SU-DHL-6 (cell line): ENCODE results near the gene CLK4.

ENCODE experiments used
- H2AFZ ChIP-seq: fragments of 200-600 bp; sonication (generic); 2 replicates; pipeline ENCODE4 v1.6.1; 2014; ENCODE audit warnings: low read depth, mild to moderate bottlenecking, moderate library complexity, mixed read lengths, antibody characterized with exemption, low read length; ENCODE audit not compliant: severe bottlenecking
- H3F3A ChIP-seq: fragments of 200-600 bp; shearing (Covaris generic); 2 replicates; pipeline ENCODE4 v1.6.0; 2016; ENCODE audit warnings: antibody characterized with exemption, mild to moderate bottlenecking; ENCODE audit not compliant: insufficient read depth
- H3K27ac ChIP-seq: fragments of 200-600 bp; sonication (generic); 2 replicates; pipeline ENCODE4 v1.5.1; 2016; ENCODE audit warnings: low read depth, mild to moderate bottlenecking, low read length, moderate library complexity, mixed read lengths
- H3K27me3 ChIP-seq: fragments of 200-600 bp; sonication (generic), shearing (Covaris generic); 2 replicates; pipeline ENCODE4 v1.6.0; 2014; ENCODE audit warnings: mild to moderate bottlenecking, low read length
- H3K36me3 ChIP-seq: fragments of 200-600 bp; sonication (generic); 2 replicates; pipeline ENCODE4 v1.6.1; 2014; ENCODE audit warnings: mild to moderate bottlenecking, low read length, mixed read lengths
- H3K4me2 ChIP-seq: fragments of 300-600, 200-600 bp; shearing (Covaris generic), sonication (generic); 2 replicates; pipeline ENCODE4 v1.6.0; 2014; ENCODE audit warnings: low read length, low read depth, mild to moderate bottlenecking; ENCODE audit not compliant: poor library complexity, severe bottlenecking
- H3K4me3 ChIP-seq: fragments of 200-600 bp; sonication (generic); 2 replicates; pipeline ENCODE4 v1.5.1; 2014; ENCODE audit warnings: antibody characterized with exemption, low read length, mild to moderate bottlenecking, mixed read lengths; ENCODE audit not compliant: insufficient read depth, poor library complexity, severe bottlenecking
- H3K79me2 ChIP-seq: fragments of 200-600 bp; sonication (generic); 2 replicates; pipeline ENCODE4 v1.6.1; 2014; ENCODE audit warnings: mild to moderate bottlenecking, low read length, moderate library complexity; ENCODE audit not compliant: insufficient read depth
- H3K9ac ChIP-seq: fragments of 200-600 bp; sonication (generic); 2 replicates; pipeline ENCODE4 v1.7.0; 2014; ENCODE audit warnings: mild to moderate bottlenecking, low read length
- H3K9me2 ChIP-seq: fragments of 200-600 bp; sonication (generic); replicated peaks from 2 replicates; pipeline ENCODE4 v1.6.1; 2014; ENCODE audit warnings: low read length; ENCODE audit not compliant: insufficient read depth
- H3K9me3 ChIP-seq: fragments of 200-600 bp; sonication (generic); 2 replicates; pipeline ENCODE4 v1.6.1; 2014; ENCODE audit warnings: low read length, mixed read lengths; ENCODE audit not compliant: insufficient read depth
- H4K20me1 ChIP-seq: fragments of 200-600 bp; sonication (generic); 2 replicates; pipeline ENCODE4 v1.6.1; 2014; ENCODE audit warnings: low read depth, mild to moderate bottlenecking, antibody characterized with exemption, low read length, moderate library complexity, mixed read lengths
- CTCF ChIP-seq: fragments of 200-600 bp; sonication (generic); IDR thresholded peaks from one replicate; pipeline ENCODE4 v1.5.1; 2017; ENCODE audit warnings: antibody characterized with exemption, mild to moderate bottlenecking, low read length, moderate library complexity; ENCODE audit not compliant: insufficient read depth, poor library complexity, severe bottlenecking
- EZH2phosphoT487 ChIP-seq: fragments of 200-600 bp; sonication (generic), shearing (Covaris generic); conservative IDR thresholded peaks from 2 replicates; pipeline ENCODE4 v1.6.1; 2018; ENCODE audit warnings: mild to moderate bottlenecking, antibody characterized with exemption, low read length, moderate library complexity, mixed read lengths

Gene CLK4

GRCh38 chr5:178651046-178651810 lies 24.4 kb upstream of the CLK4 start:
- Histone ChIP-seq H3K4me3 (no peak overlapping the region), H3K9me2 (no peaks in the 10 kb centered on the region), H3K9ac (no peak overlapping the region), H3K27me3 (no peaks in the 10 kb centered on the region), H3F3A (no peaks in the 10 kb centered on the region), H2AFZ (no peak overlapping the region), H4K20me1 (no peaks in the 10 kb centered on the region), H3K4me2 (no peak overlapping the region), H3K36me3 (no peaks in the 10 kb centered on the region), H3K79me2 (no peaks in the 10 kb centered on the region), H3K9me3 (no peaks in the 10 kb centered on the region), H3K27ac (no peak overlapping the region)
- TF ChIP-seq CTCF (no peak), EZH2phosphoT487 (no peak)

GRCh38 chr5:178650214-178650613 lies 23.4 kb upstream of the CLK4 start:
- no peak for TF ChIP-seq EZH2phosphoT487
- no peak for TF ChIP-seq CTCF
- H3K4me2 ChIP-seq, result no peak overlapping the region
- H3K9me3 ChIP-seq, result no peaks in the 10 kb centered on the region
- H2AFZ ChIP-seq, result no peak overlapping the region
- no peaks in the 10 kb centered on the region for H3K27me3 ChIP-seq
- H4K20me1 ChIP-seq, result no peaks in the 10 kb centered on the region
- no peaks in the 10 kb centered on the region for H3F3A ChIP-seq
- no peak overlapping the region for H3K9ac ChIP-seq
- H3K9me2 ChIP-seq, result no peaks in the 10 kb centered on the region
- no peak overlapping the region for H3K4me3 ChIP-seq
- H3K36me3 ChIP-seq, result no peaks in the 10 kb centered on the region
- no peaks in the 10 kb centered on the region for H3K79me2 ChIP-seq
- no peak overlapping the region for H3K27ac ChIP-seq

GRCh38 chr5:178649580-178649979 lies 22.7 kb upstream of the CLK4 start:
- no peaks in the 10 kb centered on the region for H3F3A ChIP-seq
- no peak overlapping the region for H3K4me2 ChIP-seq
- no peaks in the 10 kb centered on the region for H4K20me1 ChIP-seq
- no peaks in the 10 kb centered on the region for H3K27me3 ChIP-seq
- H3K9me2 ChIP-seq, result no peaks in the 10 kb centered on the region
- no peak overlapping the region for H3K4me3 ChIP-seq
- H3K36me3 ChIP-seq, result no peaks in the 10 kb centered on the region
- no peaks in the 10 kb centered on the region for H3K9me3 ChIP-seq
- H2AFZ ChIP-seq, result no peak overlapping the region
- TF ChIP-seq EZH2phosphoT487 (no peak), CTCF (no peak)
- no peaks in the 10 kb centered on the region for H3K79me2 ChIP-seq
- H3K27ac ChIP-seq, result no peak overlapping the region
- H3K9ac ChIP-seq, result no peak overlapping the region
